Common myeloid progenitor, CD34-positive (primary cell): ENCODE data around the gene FUT8.

Experiments
- CTCF ChIA-PET: fragments of 350-600 bp; sonication (Branson Sonifier 250); formaldehyde crosslinking; loops from one replicate; lab custom pipeline; 2021; ENCODE audit warnings: antibody characterized with exemption; lab: Charles Lee
- POLR2A ChIA-PET: fragments of 350-600 bp; sonication (Branson Sonifier 250); formaldehyde crosslinking; loops from one replicate; lab custom pipeline; 2021; ENCODE audit warnings: antibody characterized with exemption; lab: Charles Lee
- DNase-seq, 3 donors: peaks; one replicate each; pipeline versions ENCODE4 v3.0.0 to v3.0.0-alpha.2; 2013
- H3K27ac ChIP-seq, 2 experiments: 1 replicate in 1 of 2; 2 replicates in 1 of 2; pipeline ENCODE4 v1.7.0; 2013; ENCODE audit warnings: inconsistent platforms in 2 of 2, low read length in 2 of 2, mild to moderate bottlenecking in 2 of 2, low read depth in 1 of 2, moderate library complexity in 1 of 2; ENCODE audit not compliant: severe bottlenecking in 2 of 2, insufficient read depth in 1 of 2, poor library complexity in 1 of 2
- H3K27me3 ChIP-seq, 5 experiments: replicated peaks in 2 of 5; 1 replicate in 3 of 5; 2 replicates in 2 of 5; pipeline versions ENCODE4 v1.6.1 to v1.7.0; 2013; ENCODE audit warnings: low read length in 4 of 5, mild to moderate bottlenecking in 2 of 5, moderate library complexity in 2 of 5, inconsistent platforms in 1 of 5; ENCODE audit not compliant: insufficient read depth in 5 of 5, control insufficient read depth in 4 of 5
- H3K36me3 ChIP-seq, 4 experiments: 1 replicate in 2 of 4; 2 replicates in 2 of 4; pipeline versions ENCODE4 v1.6.1 to v1.7.0; 2013; ENCODE audit warnings: low read length in 3 of 4, control low read depth in 1 of 4, mild to moderate bottlenecking in 1 of 4; ENCODE audit not compliant: control insufficient read depth in 4 of 4, insufficient read depth in 4 of 4
- H3K4me1 ChIP-seq, 4 experiments: 1 replicate in 3 of 4; 2 replicates in 1 of 4; pipeline versions ENCODE4 v1.6.1 to v1.7.1; 2013; ENCODE audit warnings: low read length in 3 of 4, mild to moderate bottlenecking in 3 of 4, control low read depth in 1 of 4, inconsistent platforms in 1 of 4, moderate library complexity in 1 of 4; ENCODE audit not compliant: control insufficient read depth in 4 of 4, insufficient read depth in 4 of 4; ENCODE audit errors: control extremely low read depth in 1 of 4
- H3K4me3 ChIP-seq, 7 experiments: 1 replicate in 4 of 7; 2 replicates in 3 of 7; pipeline versions ENCODE4 v1.5.1 to v1.7.0; 2013; ENCODE audit warnings: mild to moderate bottlenecking in 7 of 7, low read length in 6 of 7, moderate library complexity in 6 of 7, inconsistent platforms in 2 of 7, low read depth in 2 of 7, control low read depth in 1 of 7; ENCODE audit not compliant: insufficient read depth in 4 of 7, control insufficient read depth in 1 of 7; ENCODE audit errors: extremely low read depth in 1 of 7
- H3K9me3 ChIP-seq, 5 experiments: 1 replicate in 4 of 5; 2 replicates in 1 of 5; pipeline versions ENCODE4 v1.6.1 to v1.7.1; 2013; ENCODE audit warnings: low read length in 4 of 5, mild to moderate bottlenecking in 2 of 5, inconsistent platforms in 1 of 5, low read depth in 1 of 5, moderate library complexity in 1 of 5; ENCODE audit not compliant: control insufficient read depth in 4 of 5, insufficient read depth in 2 of 5; ENCODE audit errors: control extremely low read depth in 1 of 5
- WGBS: methylation state at CpG from one replicate; pipeline ENCODE4 v1.1.5; 2013; ENCODE audit not compliant: insufficient coverage; 5-methylcytosine and 5-hydroxymethylcytosine counted together

Gene FUT8

DNA sequence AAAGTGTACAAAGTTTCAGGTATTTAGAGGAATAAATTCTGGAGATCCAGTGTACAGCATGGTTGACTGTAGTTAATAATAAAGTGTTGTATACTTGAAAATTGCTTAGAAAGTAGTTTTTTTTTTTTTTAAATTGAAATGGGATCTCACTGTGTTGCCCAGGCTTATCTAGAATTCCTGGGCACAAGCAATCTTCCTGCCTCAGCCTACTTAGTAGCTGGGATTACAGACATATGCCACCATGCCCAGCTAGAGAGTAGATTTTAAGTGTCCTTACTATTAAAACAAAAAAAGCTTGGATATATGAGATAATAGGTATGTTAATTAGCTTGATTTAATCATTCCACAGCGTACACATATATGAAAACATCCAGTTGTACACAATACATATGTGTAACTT is 27.7 kb downstream of the FUT8 start:
- Histone ChIP-seq H3K9me3 (peaks cover 0 to 12% (median 5%) of the 10 kb centered on the region in 5 experiments), H3K36me3 (peaks cover 0 to 5% (median 2%) of the 10 kb centered on the region in 4 experiments), H3K27ac (no peak overlapping the region), H3K4me3 (no peak overlapping the region), H3K4me1 (peaks cover 0 to 16% (median 10%) of the 10 kb centered on the region in 4 experiments), H3K27me3 (no peaks in the 10 kb centered on the region)
- ChIA-PET CTCF (interaction anchor here (1.2 kb wide), 1 partner anchor 520 kb away, joined by 3 read pairs; no protein-coding TSS in a partner anchor), POLR2A (no interaction called here)
- DNase-seq: no peak
- no CpG with 5 or more reads among the region's 1 CpG for WGBS

DNA sequence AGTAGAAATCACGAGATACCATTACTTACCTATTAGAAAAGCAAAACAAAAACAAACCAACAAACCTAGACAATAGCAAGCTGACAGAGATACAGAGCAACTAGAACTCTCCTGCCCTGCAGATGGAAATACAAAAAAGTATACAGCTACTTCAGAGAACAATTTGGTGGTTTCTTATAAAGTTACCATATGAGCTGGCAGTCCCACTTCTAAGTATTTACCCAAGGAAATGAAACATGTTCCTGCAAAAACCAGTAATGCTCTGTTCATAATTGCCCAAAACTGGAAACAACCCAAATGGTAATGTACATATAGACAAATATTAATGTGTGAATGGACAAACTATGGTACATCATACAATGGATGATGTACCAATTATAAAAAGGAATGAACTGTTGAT is 31.7 kb downstream of the FUT8 start:
- H3K36me3 ChIP-seq: peaks cover 0 to 4% (median 0%) of the 10 kb centered on the region in 4 experiments
- no CpG with 5 or more reads among the region's 1 CpG for WGBS
- ChIA-PET CTCF (interaction anchor here (0.6 kb wide), 1 partner anchor 29 kb away, joined by 4 read pairs; no protein-coding TSS in a partner anchor), POLR2A (no interaction called here)
- no peak overlapping the region for H3K27ac ChIP-seq
- H3K27me3 ChIP-seq: no peaks in the 10 kb centered on the region
- DNase-seq: no peak
- no peak overlapping the region for H3K4me3 ChIP-seq
- H3K9me3 ChIP-seq: peaks cover 0 to 5% (median 3%) of the 10 kb centered on the region in 5 experiments
- no peaks in the 10 kb centered on the region for H3K4me1 ChIP-seq

DNA sequence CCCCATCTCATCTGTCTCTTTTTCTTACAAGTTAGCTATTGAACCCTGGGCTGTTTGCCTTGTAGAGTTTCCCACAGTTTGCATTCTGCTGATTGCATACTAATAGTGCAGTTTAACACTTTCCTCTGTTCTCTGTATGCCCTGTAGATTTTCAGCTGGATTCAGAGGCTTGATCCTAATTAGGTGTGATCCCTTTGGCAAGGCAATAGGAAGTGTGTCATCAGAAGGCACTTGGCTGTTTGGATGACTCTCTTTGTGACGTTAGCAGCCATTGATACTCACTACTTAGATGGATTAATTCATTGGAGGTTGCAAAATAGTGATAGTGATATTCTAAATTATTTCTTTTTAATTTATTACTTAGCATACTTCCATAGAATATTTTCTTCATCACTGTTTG is 33.6 kb downstream of the FUT8 start:
- peaks cover 0 to 4% (median 3%) of the 10 kb centered on the region in 4 experiments for H3K36me3 ChIP-seq
- no peaks in the 10 kb centered on the region for H3K4me1 ChIP-seq
- POLR2A ChIA-PET: no interaction called here
- no peak overlapping the region for H3K27ac ChIP-seq
- no peaks in the 10 kb centered on the region for H3K27me3 ChIP-seq
- no peak for DNase-seq
- H3K9me3 ChIP-seq: peaks cover 0 to 8% (median 6%) of the 10 kb centered on the region in 5 experiments
- CTCF ChIA-PET: interaction anchor here (1.2 kb wide), 1 partner anchor 15 kb away, joined by 4 read pairs; no protein-coding TSS in a partner anchor
- no peak overlapping the region for H3K4me3 ChIP-seq
- no CpG with 5 or more reads among the region's 1 CpG for WGBS

GRCh38 chr14:65449647-65450046 is 37.1 kb downstream of the FUT8 start:
- no peaks in the 10 kb centered on the region for H3K27me3 ChIP-seq
- POLR2A ChIA-PET: no interaction called here
- H3K36me3 ChIP-seq: peaks cover 0 to 8% (median 7%) of the 10 kb centered on the region in 4 experiments
- no peak for DNase-seq
- H3K4me1 ChIP-seq: no peaks in the 10 kb centered on the region
- WGBS: 100% methylated on average over 1 of the region's 1 CpG
- no peak overlapping the region for H3K27ac ChIP-seq
- H3K4me3 ChIP-seq: no peak overlapping the region
- CTCF ChIA-PET: no interaction called here
- peaks cover 4 to 17% (median 8%) of the 10 kb centered on the region in 5 experiments for H3K9me3 ChIP-seq

- WGBS: 100% methylated on average over 2 of the region's 3 CpGs
- H3K27ac ChIP-seq: no peak overlapping the region
- no peak for DNase-seq
- H3K4me3 ChIP-seq: no peak overlapping the region
- H3K4me1 ChIP-seq: no peaks in the 10 kb centered on the region
- ChIA-PET CTCF (no interaction called here), POLR2A (no interaction called here)
- H3K36me3 ChIP-seq: peaks cover 0 to 28% (median 10%) of the 10 kb centered on the region in 4 experiments
- peaks cover 3 to 17% (median 4%) of the 10 kb centered on the region in 5 experiments for H3K9me3 ChIP-seq
- H3K27me3 ChIP-seq: no peaks in the 10 kb centered on the region
Measured at GRCh38 chr14:65453807-65454480, 41.4 kb downstream of the FUT8 start.

- ChIA-PET POLR2A (no interaction called here), CTCF (no interaction called here)
- Histone ChIP-seq H3K27ac (no peak overlapping the region), H3K4me1 (peaks cover 0 to 4% (median 1%) of the 10 kb centered on the region in 4 experiments), H3K36me3 (peaks cover 0 to 34% (median 9%) of the 10 kb centered on the region in 4 experiments), H3K9me3 (peaks cover 0 to 17% (median 4%) of the 10 kb centered on the region in 5 experiments), H3K4me3 (no peak overlapping the region), H3K27me3 (no peaks in the 10 kb centered on the region)
- no peak for DNase-seq
- WGBS: no CpG with 5 or more reads among the region's 1 CpG
Measured at GRCh38 chr14:65456247-65456646, 43.7 kb downstream of the FUT8 start.

DNA sequence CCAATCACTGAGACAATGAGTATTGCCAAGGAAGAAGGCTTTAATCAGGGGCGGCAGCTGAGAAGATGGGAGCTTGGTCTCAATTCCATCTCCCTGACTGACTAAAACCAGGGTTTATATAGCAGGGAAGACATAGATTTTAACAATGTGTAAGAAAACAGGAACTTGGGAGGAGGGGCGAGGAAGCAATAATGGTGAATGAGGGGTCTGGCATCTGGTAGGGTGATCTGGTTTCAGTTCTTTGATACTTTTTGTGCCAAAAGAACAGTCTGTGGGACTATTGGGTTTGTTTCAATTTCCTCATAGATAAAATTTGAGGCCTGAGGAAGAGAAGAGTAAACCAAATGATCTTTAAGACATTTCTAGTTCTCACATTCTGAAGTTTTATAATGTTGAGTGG is 49.2 kb downstream of the FUT8 start:
- peaks cover 0 to 20% (median 3%) of the 10 kb centered on the region in 4 experiments for H3K36me3 ChIP-seq
- POLR2A ChIA-PET: no interaction called here
- peaks cover 5 to 20% (median 12%) of the 10 kb centered on the region in 4 experiments for H3K4me1 ChIP-seq
- peaks cover 0 to 4% (median 0%) of the 10 kb centered on the region in 5 experiments for H3K9me3 ChIP-seq
- WGBS: 29% methylated on average over 2 of the region's 2 CpGs
- H3K27ac ChIP-seq: no peak overlapping the region
- no peaks in the 10 kb centered on the region for H3K27me3 ChIP-seq
- peak overlapping the region in 1 of 7 experiments; percentile 46 for H3K4me3 ChIP-seq
- peak; percentile 34 to 81 (median 73) for DNase-seq
- CTCF ChIA-PET: interaction anchor here (1.5 kb wide), 1 partner anchor 367 kb away, joined by 3 read pairs; no protein-coding TSS in a partner anchor
